ENCODE data around the gene LRRFIP2. TPM values are rescaled to one million over a fixed set of nuclear protein-coding genes. Genes with fewer than 3 reads are reported as not detected.

Gene LRRFIP2
- total and polyA plus RNA-seq, 2 of the 8 experiments (the other 6 are each of a cell fraction or from before 2014, with no cell fraction given): 8.8 to 25.6 TPM

DNA sequence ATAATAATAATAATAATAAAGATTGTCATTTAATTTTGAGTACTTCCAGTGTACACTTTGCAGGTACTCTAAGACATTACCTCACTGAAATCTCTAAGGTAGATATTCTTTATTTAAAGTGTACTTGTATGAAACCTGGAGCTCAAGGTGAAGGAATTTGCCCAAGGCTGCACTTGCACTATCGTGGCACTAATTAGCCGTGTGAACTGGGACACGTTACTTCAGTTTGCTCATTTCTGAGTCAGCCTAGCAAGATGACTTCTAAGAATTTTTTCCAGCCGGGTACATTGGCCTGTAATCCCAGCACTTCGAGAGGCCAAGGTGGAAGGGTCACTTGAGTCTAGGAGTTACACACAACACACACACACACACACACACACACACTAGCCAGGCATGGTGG, 147.5 kb downstream of the LRRFIP2 start (continued):
- TF ChIP-seq, protein P1, sequence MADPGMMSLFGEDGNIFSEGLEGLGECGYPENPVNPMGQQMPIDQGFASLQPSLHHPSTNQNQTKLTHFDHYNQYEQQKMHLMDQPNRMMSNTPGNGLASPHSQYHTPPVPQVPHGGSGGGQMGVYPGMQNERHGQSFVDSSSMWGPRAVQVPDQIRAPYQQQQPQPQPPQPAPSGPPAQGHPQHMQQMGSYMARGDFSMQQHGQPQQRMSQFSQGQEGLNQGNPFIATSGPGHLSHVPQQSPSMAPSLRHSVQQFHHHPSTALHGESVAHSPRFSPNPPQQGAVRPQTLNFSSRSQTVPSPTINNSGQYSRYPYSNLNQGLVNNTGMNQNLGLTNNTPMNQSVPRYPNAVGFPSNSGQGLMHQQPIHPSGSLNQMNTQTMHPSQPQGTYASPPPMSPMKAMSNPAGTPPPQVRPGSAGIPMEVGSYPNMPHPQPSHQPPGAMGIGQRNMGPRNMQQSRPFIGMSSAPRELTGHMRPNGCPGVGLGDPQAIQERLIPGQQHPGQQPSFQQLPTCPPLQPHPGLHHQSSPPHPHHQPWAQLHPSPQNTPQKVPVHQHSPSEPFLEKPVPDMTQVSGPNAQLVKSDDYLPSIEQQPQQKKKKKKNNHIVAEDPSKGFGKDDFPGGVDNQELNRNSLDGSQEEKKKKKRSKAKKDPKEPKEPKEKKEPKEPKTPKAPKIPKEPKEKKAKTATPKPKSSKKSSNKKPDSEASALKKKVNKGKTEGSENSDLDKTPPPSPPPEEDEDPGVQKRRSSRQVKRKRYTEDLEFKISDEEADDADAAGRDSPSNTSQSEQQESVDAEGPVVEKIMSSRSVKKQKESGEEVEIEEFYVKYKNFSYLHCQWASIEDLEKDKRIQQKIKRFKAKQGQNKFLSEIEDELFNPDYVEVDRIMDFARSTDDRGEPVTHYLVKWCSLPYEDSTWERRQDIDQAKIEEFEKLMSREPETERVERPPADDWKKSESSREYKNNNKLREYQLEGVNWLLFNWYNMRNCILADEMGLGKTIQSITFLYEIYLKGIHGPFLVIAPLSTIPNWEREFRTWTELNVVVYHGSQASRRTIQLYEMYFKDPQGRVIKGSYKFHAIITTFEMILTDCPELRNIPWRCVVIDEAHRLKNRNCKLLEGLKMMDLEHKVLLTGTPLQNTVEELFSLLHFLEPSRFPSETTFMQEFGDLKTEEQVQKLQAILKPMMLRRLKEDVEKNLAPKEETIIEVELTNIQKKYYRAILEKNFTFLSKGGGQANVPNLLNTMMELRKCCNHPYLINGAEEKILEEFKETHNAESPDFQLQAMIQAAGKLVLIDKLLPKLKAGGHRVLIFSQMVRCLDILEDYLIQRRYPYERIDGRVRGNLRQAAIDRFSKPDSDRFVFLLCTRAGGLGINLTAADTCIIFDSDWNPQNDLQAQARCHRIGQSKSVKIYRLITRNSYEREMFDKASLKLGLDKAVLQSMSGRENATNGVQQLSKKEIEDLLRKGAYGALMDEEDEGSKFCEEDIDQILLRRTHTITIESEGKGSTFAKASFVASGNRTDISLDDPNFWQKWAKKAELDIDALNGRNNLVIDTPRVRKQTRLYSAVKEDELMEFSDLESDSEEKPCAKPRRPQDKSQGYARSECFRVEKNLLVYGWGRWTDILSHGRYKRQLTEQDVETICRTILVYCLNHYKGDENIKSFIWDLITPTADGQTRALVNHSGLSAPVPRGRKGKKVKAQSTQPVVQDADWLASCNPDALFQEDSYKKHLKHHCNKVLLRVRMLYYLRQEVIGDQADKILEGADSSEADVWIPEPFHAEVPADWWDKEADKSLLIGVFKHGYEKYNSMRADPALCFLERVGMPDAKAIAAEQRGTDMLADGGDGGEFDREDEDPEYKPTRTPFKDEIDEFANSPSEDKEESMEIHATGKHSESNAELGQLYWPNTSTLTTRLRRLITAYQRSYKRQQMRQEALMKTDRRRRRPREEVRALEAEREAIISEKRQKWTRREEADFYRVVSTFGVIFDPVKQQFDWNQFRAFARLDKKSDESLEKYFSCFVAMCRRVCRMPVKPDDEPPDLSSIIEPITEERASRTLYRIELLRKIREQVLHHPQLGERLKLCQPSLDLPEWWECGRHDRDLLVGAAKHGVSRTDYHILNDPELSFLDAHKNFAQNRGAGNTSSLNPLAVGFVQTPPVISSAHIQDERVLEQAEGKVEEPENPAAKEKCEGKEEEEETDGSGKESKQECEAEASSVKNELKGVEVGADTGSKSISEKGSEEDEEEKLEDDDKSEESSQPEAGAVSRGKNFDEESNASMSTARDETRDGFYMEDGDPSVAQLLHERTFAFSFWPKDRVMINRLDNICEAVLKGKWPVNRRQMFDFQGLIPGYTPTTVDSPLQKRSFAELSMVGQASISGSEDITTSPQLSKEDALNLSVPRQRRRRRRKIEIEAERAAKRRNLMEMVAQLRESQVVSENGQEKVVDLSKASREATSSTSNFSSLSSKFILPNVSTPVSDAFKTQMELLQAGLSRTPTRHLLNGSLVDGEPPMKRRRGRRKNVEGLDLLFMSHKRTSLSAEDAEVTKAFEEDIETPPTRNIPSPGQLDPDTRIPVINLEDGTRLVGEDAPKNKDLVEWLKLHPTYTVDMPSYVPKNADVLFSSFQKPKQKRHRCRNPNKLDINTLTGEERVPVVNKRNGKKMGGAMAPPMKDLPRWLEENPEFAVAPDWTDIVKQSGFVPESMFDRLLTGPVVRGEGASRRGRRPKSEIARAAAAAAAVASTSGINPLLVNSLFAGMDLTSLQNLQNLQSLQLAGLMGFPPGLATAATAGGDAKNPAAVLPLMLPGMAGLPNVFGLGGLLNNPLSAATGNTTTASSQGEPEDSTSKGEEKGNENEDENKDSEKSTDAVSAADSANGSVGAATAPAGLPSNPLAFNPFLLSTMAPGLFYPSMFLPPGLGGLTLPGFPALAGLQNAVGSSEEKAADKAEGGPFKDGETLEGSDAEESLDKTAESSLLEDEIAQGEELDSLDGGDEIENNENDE (IDR thresholded peaks at IDR 0.05; ENCODE audit: insufficient replicate concordance, low read length): no peak
- TF ChIP-seq SRF (IDR thresholded peaks at IDR 0.05; ENCODE audit: low read depth, low read length) (no peak), CBX8 (IDR thresholded peaks at IDR 0.05; ENCODE audit: borderline replicate concordance, low read depth, low read length) (no peak), JUND (IDR thresholded peaks at IDR 0.05; ENCODE audit: low read length) (no peak), JUN (IDR thresholded peaks at IDR 0.05; ENCODE audit: low read depth, low read length) (no peak)
